Measurements from ENCODE around the gene DIPK1A.

GRCh38 chr1:92797961-92798360, 163.3 kb downstream of the DIPK1A start:
- TF ChIP-seq CTCF (IDR thresholded peaks at IDR 0.05): no peak
- no peak for TF ChIP-seq POLR2A (IDR thresholded peaks at IDR 0.05)
